Thyroid gland (tissue), 4 donors: ENCODE results near the gene IRS1. TPM values are rescaled to one million over a fixed set of nuclear protein-coding genes. Genes with fewer than 3 reads are reported as not detected.

ENCODE experiments used
- DNase-seq, 2 donors: peaks; one replicate each; pipeline ENCODE4 v3.0.0-alpha.2; 2019
- H3K27ac ChIP-seq, 3 donors: fragments of 200-600 bp; sonication (generic); 1 replicate in 2 of 3; 2 replicates in 1 of 3; pipeline ENCODE4 v1.5.1; 2016 to 2019; ENCODE audit warnings: mild to moderate bottlenecking in 1 of 3, moderate library complexity in 1 of 3
- H3K27me3 ChIP-seq: fragments of 200-600 bp; sonication (generic); one replicate; pipeline ENCODE4 v1.5.1; 2019
- H3K36me3 ChIP-seq, 2 donors: fragments of 200-600 bp; sonication (generic); one replicate each; pipeline ENCODE4 v1.5.1; 2016 to 2019
- H3K4me1 ChIP-seq, 2 donors: fragments of 200-600 bp; sonication (generic); one replicate each; pipeline ENCODE4 v1.5.1; 2017 to 2019
- H3K4me3 ChIP-seq, 3 donors: fragments of 200-600 bp; sonication (generic); replicated peaks in 1 of 3; 1 replicate in 2 of 3; 2 replicates in 1 of 3; pipeline ENCODE4 v1.5.1; 2016; ENCODE audit warnings: mild to moderate bottlenecking in 1 of 3
- H3K9me3 ChIP-seq: fragments of 200-600 bp; sonication (generic); one replicate; pipeline ENCODE4 v1.5.1; 2017
- CTCF ChIP-seq, 6 experiments: fragments of 200-600 bp in 3 of 6; fragments of 450-650 bp in 3 of 6; sonication (generic) in 3 of 6; IDR thresholded peaks; one replicate each; pipeline ENCODE4 v1.5.1; 2016 to 2019; ENCODE audit warnings: antibody characterized with exemption in 6 of 6, mild to moderate bottlenecking in 2 of 6, inconsistent platforms in 1 of 6, moderate library complexity in 1 of 6
- POLR2A ChIP-seq, 2 donors: fragments of 450-650 bp; IDR thresholded peaks; one replicate each; pipeline ENCODE4 v1.6.1; 2017; ENCODE audit warnings: antibody characterized with exemption in 2 of 2, mild to moderate bottlenecking in 2 of 2, moderate library complexity in 1 of 2
- WGBS, 2 donors: methylation state at CpG; one replicate each; pipeline ENCODE4 v1.1.5; 2017; 5-methylcytosine and 5-hydroxymethylcytosine counted together
- intact Hi-C: fragments of 100-400 bp; cut with DNase I; formaldehyde crosslinking; loops from one replicate; pipeline ENCODE4 v1.15.1; 2023
- total RNA-seq, 4 donors: library from RNA; depleted of rRNA; stranded (reverse); fragments of >200 nt; gene quantifications; one replicate each; pipeline ENCODE4 v1.2.3, GENCODE V29; 2016

Gene IRS1
- total RNA-seq, 4 donors from 2014 or later = 61.9 to 166 (median 98.7) TPM

- H3K27ac ChIP-seq = peak overlapping the region in 1 of 3 donors; percentile 15
- no peaks in the 10 kb centered on the region for H3K9me3 ChIP-seq
- H3K27me3 ChIP-seq = no peaks in the 10 kb centered on the region
- intact Hi-C loops = no loop called here
- peaks cover 54 to 63% of the 10 kb centered on the region in 2 donors for H3K4me1 ChIP-seq
- DNase-seq = no peak
- TF ChIP-seq CTCF (IDR thresholded peaks at IDR 0.05) (no peak), POLR2A (IDR thresholded peaks at IDR 0.05) (no peak)
- WGBS, 2 donors = 59 to 67% methylated on average over 8 of the region's 8 CpGs
- H3K4me3 ChIP-seq = no peak overlapping the region
- no peaks in the 10 kb centered on the region for H3K36me3 ChIP-seq
Observed at GRCh38 chr2:226754821-226755604, 44.6 kb downstream of the IRS1 start.

DNA sequence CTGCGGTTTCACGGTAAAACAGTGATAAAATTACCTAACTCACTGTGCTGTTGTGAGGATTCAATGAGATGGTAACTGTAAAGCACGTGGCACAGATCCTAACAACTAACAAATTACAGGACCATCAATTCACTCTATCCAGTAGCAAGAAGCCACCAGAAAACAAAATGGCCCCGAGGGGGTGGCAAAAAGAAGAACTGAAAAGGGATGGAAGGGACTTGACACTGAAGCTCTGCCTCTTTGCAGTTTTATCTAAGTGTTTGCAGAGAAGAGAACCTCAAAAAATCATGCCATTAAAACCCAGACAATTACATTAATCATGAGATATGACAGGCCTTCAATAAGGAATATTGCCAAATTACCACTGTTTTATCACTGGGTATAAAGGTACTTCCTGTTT lies 46.7 kb downstream of the IRS1 start:
- no peaks in the 10 kb centered on the region for H3K27me3 ChIP-seq
- H3K36me3 ChIP-seq = no peaks in the 10 kb centered on the region
- peaks cover 40 to 44% of the 10 kb centered on the region in 2 donors for H3K4me1 ChIP-seq
- no peak for DNase-seq
- H3K9me3 ChIP-seq = no peaks in the 10 kb centered on the region
- peak overlapping the region in 2 of 3 donors; percentile 25 to 29 for H3K27ac ChIP-seq
- no peak overlapping the region for H3K4me3 ChIP-seq
- TF ChIP-seq CTCF (IDR thresholded peaks at IDR 0.05) (no peak), POLR2A (IDR thresholded peaks at IDR 0.05) (no peak)
- intact Hi-C loops = no loop called here
- 67 to 72% methylated on average over 4 of the region's 4 CpGs for WGBS, 2 donors

- WGBS, 2 donors = 97 to 100% methylated on average over 3 of the region's 3 CpGs
- H3K4me3 ChIP-seq = no peak overlapping the region
- TF ChIP-seq CTCF (IDR thresholded peaks at IDR 0.05) (no peak), POLR2A (IDR thresholded peaks at IDR 0.05) (no peak)
- no peaks in the 10 kb centered on the region for H3K27me3 ChIP-seq
- DNase-seq = no peak
- no peaks in the 10 kb centered on the region for H3K36me3 ChIP-seq
- H3K27ac ChIP-seq = no peak overlapping the region
- H3K4me1 ChIP-seq = peaks cover 32 to 39% of the 10 kb centered on the region in 2 donors
- intact Hi-C loops = no loop called here
- no peaks in the 10 kb centered on the region for H3K9me3 ChIP-seq
Observed at GRCh38 chr2:226747288-226747687, 52.3 kb downstream of the IRS1 start.

GRCh38 chr2:226746196-226746800 lies 53.3 kb downstream of the IRS1 start:
- TF ChIP-seq CTCF (IDR thresholded peaks at IDR 0.05) (no peak), POLR2A (IDR thresholded peaks at IDR 0.05) (no peak)
- WGBS, 2 donors = 76 to 88% methylated on average over 1 of the region's 1 CpG
- Histone ChIP-seq H3K4me1 (peaks cover 31 to 49% of the 10 kb centered on the region in 2 donors), H3K27me3 (no peaks in the 10 kb centered on the region), H3K36me3 (no peaks in the 10 kb centered on the region), H3K9me3 (no peaks in the 10 kb centered on the region), H3K27ac (peak overlapping the region in 1 of 3 donors; percentile 13), H3K4me3 (no peak overlapping the region)
- intact Hi-C loops = no loop called here
- DNase-seq = no peak

DNA sequence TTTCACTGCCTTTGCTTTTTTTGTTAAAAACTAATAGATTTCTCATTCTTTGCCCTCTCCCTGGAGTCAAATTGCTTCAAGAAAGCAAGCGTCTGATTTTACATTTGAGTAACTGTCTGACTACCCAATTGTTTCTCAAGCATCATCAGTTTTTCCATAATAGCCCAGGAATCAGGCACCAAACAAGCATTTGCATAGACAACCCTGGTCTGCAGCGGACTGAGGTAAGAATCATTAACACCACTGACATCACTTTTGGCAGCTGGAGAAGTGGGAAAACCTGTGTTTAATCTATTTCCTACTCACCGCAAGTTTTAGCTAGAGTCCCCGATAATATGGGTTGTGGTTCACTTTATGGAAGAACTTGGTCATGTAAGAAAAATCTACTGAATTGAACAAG lies 55.7 kb downstream of the IRS1 start:
- Histone ChIP-seq H3K27ac (peak overlapping the region in 1 of 3 donors; percentile 36), H3K36me3 (no peaks in the 10 kb centered on the region), H3K4me1 (peaks cover 52 to 68% of the 10 kb centered on the region in 2 donors), H3K4me3 (no peak overlapping the region), H3K9me3 (no peaks in the 10 kb centered on the region), H3K27me3 (no peaks in the 10 kb centered on the region)
- WGBS, 2 donors = 67 to 77% methylated on average over 4 of the region's 4 CpGs
- intact Hi-C loops = no loop called here
- no peak for TF ChIP-seq POLR2A (IDR thresholded peaks at IDR 0.05)
- no peak for DNase-seq
